GM21447 (cell line): ENCODE results near the gene P4HA3.

Experiments
- ATAC-seq: cut with Tn5 transposase; IDR thresholded peaks from one replicate; pipeline ENCODE4 v1.9.1; 2021; ENCODE audit not compliant: unreplicated experiment

P4HA3 gene

DNA sequence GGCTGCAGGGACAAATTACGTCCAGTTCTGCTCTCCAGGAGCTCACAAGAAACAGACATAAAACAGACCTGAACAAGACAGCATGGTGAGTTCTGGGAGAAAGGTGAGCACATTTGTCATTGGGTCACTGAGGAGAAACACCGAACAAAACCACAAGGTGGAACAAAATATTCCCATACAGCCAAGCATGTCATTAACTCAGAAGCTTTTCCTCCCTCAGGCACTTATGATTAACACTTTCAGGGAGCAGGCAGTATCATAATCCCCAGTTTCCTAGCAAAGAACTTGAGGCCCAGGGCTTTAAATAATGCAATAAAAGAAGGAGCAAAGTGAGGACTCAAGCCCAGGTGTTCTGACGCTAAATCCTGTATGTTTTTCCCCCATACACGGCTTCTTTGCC lies 43.0 kb downstream of the P4HA3 start:
- no peak for ATAC-seq

DNA sequence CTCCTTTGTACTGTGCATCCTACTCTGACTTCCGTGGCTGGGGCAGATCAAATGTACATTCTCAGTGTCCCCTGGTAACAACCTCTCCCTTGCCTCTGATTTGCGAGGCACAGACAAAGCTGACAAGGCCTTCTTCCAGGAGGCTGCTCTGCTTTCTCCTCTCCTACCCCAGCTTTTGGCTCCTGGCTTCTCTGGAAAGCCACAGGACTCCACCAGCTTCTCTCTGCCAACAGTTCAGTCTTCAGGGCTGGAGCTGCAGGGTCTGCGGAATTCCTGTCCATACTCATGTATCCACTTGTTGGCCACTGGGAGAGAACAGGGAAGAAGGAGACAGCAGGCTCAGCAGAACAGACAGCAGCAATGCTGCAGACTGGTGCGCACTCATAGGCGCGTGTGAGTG lies 44.4 kb downstream of the P4HA3 start:
- no peak for ATAC-seq

DNA sequence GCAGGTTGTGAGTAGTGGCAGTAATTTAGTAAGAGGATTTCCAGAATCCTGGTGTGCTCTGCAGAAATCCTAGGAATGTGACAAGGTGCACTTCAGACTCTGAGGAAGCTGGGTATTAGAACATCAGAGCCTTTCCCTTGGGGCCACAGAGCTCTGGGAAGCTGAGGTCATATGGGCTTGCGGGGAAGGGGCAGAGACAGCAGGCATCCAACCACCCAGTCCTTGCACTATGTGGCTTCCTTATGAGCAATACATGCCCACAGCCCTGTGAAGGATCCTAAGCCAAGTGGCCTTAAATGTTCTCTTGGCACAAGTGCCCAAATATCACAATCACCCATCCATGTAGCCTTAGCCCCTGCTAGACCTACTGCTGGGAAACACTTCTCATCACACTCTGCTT lies 46.2 kb downstream of the P4HA3 start:
- ATAC-seq = no peak

DNA sequence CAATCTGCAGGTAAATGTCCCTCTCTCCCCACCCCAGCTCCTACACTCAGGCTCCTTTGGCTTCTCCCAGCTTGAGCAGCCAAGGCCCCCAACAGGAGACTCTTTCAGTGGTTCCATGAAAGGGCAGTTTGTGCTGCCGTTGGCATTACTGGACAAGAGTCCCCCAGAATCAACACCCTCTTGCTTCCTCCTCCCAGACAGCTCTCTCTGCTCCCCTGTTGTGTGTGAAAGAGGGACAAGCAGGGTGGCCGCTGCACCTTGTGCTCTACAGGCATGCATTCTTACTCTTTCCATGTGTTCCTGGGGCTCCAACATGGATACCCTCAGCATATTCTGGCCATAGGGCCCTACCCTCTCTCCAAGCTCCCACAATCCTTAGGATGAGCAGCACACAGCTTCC lies 48.7 kb downstream of the P4HA3 start:
- ATAC-seq = no peak

- ATAC-seq = no peak
Measured at GRCh38 chr11:74257959-74258553, 53.4 kb downstream of the P4HA3 start.

- no peak for ATAC-seq
Measured at GRCh38 chr11:74256378-74257133, 54.9 kb downstream of the P4HA3 start.

GRCh38 chr11:74255741-74256375 lies 55.6 kb downstream of the P4HA3 start:
- no peak for ATAC-seq

- ATAC-seq = no peak
Measured at GRCh38 chr11:74253361-74253760, 58.1 kb downstream of the P4HA3 start.

DNA sequence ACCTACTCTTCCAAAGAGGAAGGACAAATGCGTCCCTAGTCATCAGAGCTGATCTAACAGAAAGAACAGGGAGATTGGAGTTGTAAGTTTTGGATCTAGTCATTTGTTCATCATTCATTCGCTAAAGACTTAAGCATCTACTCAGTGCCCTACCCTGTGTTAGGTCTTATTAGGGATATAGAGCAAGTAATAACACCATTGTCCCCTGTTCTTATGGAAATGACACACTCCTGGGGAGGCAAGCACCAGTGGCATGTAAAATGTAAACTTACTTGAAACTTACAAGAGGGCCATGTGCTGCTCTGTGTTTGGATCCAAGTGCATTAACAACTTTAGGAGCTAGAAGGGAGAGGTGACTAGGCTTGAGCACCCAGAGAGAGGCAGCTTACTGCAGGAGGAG lies 61.9 kb downstream of the P4HA3 start:
- ATAC-seq = no peak

GRCh38 chr11:74248469-74248868 lies 63.0 kb downstream of the P4HA3 start:
- no peak for ATAC-seq

DNA sequence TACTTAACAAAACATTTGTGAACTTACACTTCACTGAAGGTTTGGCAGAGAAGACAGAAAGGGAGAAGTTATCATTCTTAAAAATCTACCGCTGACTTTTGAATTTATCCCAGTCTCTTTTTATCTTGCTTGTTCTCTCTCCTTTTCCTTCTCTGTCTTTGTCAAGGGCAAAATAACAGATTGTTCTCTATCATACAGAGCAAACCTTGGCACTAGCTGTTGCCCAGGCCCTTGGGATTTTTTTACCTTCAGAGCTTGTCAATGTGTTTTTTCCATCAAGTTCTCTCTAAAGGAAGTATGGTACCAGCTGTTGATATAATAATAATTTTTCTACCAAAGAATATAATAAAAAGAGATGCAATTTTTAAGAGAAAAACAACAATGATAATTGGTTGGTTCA lies 73.2 kb downstream of the P4HA3 start:
- no peak for ATAC-seq

DNA sequence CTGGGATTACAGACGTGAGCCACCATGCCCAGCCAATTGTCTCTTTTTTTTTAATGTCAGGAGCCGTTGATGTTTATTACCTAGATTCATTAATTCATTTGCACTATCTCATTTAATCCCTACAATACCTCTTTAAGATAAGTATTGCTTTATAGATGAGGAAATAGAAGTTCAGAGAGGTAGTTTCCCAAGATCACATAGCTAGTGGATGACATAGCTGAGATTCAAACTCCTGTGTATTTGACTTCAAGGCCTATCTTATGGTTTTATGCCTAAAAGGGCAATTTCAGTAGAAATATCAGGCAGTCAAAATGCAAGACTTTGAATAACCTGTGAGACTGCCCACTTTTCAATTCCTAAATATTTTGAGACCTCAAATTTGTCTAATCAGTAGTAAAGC lies 73.9 kb downstream of the P4HA3 start:
- no peak for ATAC-seq

DNA sequence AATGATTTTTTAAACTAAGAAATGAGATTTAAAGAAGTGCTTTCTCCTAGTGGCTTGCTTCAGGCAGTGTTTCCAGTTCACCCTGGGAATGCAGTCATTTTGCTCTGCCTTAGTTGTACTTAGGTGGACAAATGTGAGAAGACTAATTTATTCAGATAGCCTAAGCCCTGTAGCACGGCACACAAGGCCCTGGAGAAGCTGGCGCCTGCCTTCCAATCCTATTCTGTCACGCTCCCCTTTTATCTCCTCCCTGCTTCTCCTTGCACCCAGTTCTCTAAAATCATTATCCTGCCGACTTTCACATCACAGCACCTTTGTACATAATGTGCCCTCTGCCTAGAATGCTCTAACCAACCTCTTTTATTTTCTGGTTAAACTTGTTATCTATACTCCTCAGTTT lies 76.3 kb downstream of the P4HA3 start:
- no peak for ATAC-seq

DNA sequence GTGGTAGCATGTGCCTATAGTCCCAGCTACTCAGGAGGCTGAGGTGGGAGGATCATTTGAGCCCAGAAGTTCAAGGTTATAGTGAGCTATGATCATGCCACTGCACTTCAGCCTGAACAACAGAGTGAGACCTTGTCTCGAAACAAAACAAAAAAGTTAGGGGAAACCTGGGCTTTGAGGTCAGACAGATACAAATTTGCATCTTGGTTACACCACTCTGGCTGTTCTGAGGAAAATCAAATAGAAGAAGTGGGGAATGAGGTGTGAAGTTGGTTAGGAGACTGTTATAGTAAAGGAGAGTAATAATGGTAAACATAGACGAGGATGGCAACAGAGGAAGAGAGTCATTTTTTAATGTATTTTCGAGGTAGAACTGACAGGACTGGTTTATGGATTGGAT lies 77.8 kb downstream of the P4HA3 start:
- no peak for ATAC-seq

- ATAC-seq = no peak
Measured at GRCh38 chr11:74232311-74232950, 79.0 kb downstream of the P4HA3 start.

DNA sequence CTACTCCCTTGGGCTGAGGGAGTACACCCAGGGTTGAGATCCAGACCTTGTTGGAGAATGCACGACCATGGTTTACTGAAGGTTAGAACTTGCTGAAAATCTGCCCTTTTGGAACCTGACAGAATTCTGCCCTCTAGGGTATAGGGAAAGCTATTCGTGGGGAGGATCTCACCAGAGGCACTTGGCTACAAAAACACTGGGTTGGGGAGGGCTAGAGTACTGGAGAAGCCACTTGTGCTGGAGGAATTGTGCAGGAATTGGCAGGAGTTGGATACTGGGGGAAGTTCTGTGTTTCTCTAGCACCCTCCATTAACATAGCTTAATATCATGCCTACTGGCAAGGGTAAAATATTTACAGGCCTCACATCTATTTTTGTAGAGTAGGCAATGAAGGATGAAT lies 84.5 kb downstream of the P4HA3 start:
- ATAC-seq = no peak

DNA sequence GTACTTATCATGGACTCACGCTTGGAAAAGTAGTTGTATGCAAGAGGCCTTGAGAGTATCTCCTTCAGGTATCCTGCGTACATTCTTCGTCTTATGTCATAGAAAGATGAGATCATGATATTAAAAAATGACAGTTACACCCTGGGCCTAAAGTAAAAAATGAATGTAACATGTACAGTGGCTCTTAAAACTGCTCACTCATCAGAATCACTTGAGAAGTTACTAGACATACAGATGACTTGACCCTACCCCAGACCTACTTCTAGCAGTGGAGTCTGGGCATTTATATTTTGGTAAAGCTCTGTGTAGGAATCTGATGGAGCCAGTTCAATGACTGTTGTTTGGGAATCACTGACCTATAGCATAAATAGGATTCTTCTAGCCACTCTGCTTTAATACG lies 85.9 kb downstream of the P4HA3 start:
- ATAC-seq = no peak

GRCh38 chr11:74221816-74222215 lies 89.6 kb downstream of the P4HA3 start:
- ATAC-seq = no peak

DNA sequence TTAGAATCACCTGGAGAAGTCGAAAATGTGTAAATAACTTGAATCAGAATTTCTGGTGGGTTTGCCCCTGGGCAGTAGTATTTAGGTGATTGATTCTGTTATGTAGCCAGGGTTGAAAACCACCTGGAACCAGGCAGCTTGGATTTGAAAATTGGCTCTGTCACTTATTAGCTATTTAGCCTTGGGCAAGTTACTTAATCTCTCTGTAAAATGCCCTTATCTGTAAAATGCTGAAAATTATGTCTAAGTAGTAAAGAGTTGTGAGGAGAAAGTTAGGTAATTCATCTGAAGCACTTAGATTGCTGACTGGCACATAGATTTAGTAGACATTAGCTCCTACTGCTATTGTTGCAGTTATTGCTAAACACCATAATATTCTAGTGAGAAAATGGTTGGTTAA lies 91.1 kb downstream of the P4HA3 start:
- ATAC-seq = no peak
